Spleen (tissue), 11 donors: ENCODE measurements around the gene SORCS2. TPM values are rescaled to one million over a fixed set of nuclear protein-coding genes. Genes with fewer than 3 reads are reported as not detected.

Experiments used
- DNase-seq: peaks from one replicate; pipeline ENCODE4 v3.0.0-alpha.2; 2020
- H3K27ac ChIP-seq, 8 donors: fragments of 200-600 bp; sonication (generic) in 7 of 8; 1 replicate in 4 of 8; 2 replicates in 4 of 8; pipeline versions ENCODE4 v1.5.0 to v1.8.0; 2016 to 2021; ENCODE audit warnings: inconsistent platforms in 4 of 8, mild to moderate bottlenecking in 4 of 8, moderate library complexity in 1 of 8
- H3K27me3 ChIP-seq, 7 donors: fragments of 200-600 bp; sonication (generic) in 6 of 7; replicated peaks in 1 of 7; 1 replicate in 4 of 7; 2 replicates in 3 of 7; pipeline versions ENCODE4 v1.5.0 to v1.8.0; 2016 to 2021; ENCODE audit warnings: inconsistent platforms in 3 of 7, mild to moderate bottlenecking in 1 of 7
- H3K36me3 ChIP-seq, 6 donors: fragments of 200-600 bp; sonication (generic) in 5 of 6; 1 replicate in 4 of 6; 2 replicates in 2 of 6; pipeline versions ENCODE4 v1.5.0 to v1.8.0; 2016 to 2021; ENCODE audit warnings: inconsistent platforms in 2 of 6
- H3K4me1 ChIP-seq, 6 donors: fragments of 200-600 bp; sonication (generic) in 5 of 6; 1 replicate in 3 of 6; 2 replicates in 3 of 6; pipeline versions ENCODE4 v1.5.0 to v1.8.0; 2016 to 2021; ENCODE audit warnings: inconsistent platforms in 3 of 6
- H3K4me3 ChIP-seq, 8 donors: fragments of 200-600 bp; sonication (generic) in 7 of 8; 1 replicate in 4 of 8; 2 replicates in 4 of 8; pipeline versions ENCODE4 v1.5.0 to v1.8.0; 2016 to 2021; ENCODE audit warnings: inconsistent platforms in 4 of 8, mild to moderate bottlenecking in 4 of 8, moderate library complexity in 2 of 8
- H3K9me3 ChIP-seq, 8 donors: fragments of 200-600 bp; sonication (generic) in 7 of 8; 1 replicate in 4 of 8; 2 replicates in 4 of 8; pipeline versions ENCODE4 v1.5.0 to v1.8.0; 2016 to 2021; ENCODE audit warnings: inconsistent platforms in 4 of 8
- POLR2A ChIP-seq, 3 donors: fragments of 450-650 bp; IDR thresholded peaks; one replicate each; pipeline ENCODE4 v1.5.1; 2017; ENCODE audit warnings: antibody characterized with exemption in 3 of 3, mild to moderate bottlenecking in 1 of 3
- POLR2AphosphoS5 ChIP-seq, 3 donors: sonication (generic); formaldehyde crosslinking; IDR thresholded peaks; one replicate each; pipeline ENCODE4 v1.5.1; 2017; ENCODE audit warnings: antibody characterized with exemption in 3 of 3
- WGBS, 5 donors: extraction: QIAGEN DNeasy Blood & Tissue Kit in 3 of 5; methylation state at CpG; one replicate each; pipeline versions ENCODE4 v1.1.5 to v1.1.7; 2013 to 2018; 5-methylcytosine and 5-hydroxymethylcytosine counted together
- intact Hi-C: fragments of 100-400 bp; cut with DNase I; formaldehyde crosslinking; loops from one replicate; pipeline ENCODE4 v1.15.0; 2023; ENCODE audit warnings: low total_unique reads
- polyA plus RNA-seq, 3 donors: library from polyadenylated mRNA; stranded (reverse); fragments of 200-250 nt; gene quantifications; one replicate each; pipeline ENCODE4 v1.2.1, GENCODE V29; 2013
- total RNA-seq, 7 donors: library from RNA; depleted of rRNA in 3 of 7; stranded (reverse); fragments of >200 nt in 3 of 7; fragmentation: NEBNext Ultra II Directional in 4 of 7; extraction: Animal tissue kit (Norgen Biotek cat#: 25700) in 4 of 7; gene quantifications; one replicate each; pipeline versions ENCODE4 v1.1.0 to v1.2.1, GENCODE V29; 2016 to 2021
- TF ChIP-seq, protein P1 (sequence below), 11 experiments: fragments of 200-600 bp in 7 of 11; fragments of 450-650 bp in 4 of 11; sonication (generic) in 4 of 11; IDR thresholded peaks in 8 of 11; conservative IDR thresholded peaks in 3 of 11; 1 replicate in 7 of 11; 2 replicates in 4 of 11; pipeline versions ENCODE4 v1.4.0 to v1.8.0; 2016 to 2021; ENCODE audit warnings: antibody characterized with exemption in 11 of 11, inconsistent platforms in 4 of 11, mild to moderate bottlenecking in 1 of 11
- donor health status: healthy with polysubstance abuse.
- donor health status: DM: no; HTN: no; CAD: no; lungs with moderate emphysema.
- donor health status: DM: no; HTN: no; CAD: no.
- donor health status: Bipolar disorder and iron deficiency.
- donor health status: healthy.
- donor health status: DM: no; HTN: no; CAD: no.
- donor health status: DM: yes; HTN: yes; CAD: no.

SORCS2 gene
- total and polyA plus RNA-seq, 10 donors, result 0.33 to 1.6 (median 0.60) TPM

DNA sequence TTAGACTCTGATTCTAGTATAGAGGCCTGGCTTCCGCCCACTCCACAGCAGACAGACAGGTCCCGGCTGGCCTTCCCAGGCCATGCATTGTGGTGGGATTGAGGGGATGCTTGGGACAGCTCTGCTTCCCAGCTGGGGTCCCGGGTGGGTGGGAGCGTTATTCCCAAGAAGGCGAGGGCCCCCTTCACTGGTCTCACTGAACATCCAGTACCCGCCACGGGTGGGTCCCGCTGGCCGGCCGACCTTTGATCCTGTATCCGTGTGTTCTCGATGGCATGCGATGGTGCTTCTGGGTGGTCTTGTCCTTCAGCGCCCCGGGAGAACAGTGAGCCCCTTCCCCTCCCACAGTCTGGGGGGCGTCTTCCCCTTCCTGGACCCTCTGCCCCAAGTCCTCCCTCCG lies 515.9 kb downstream of the SORCS2 start:
- H3K4me1 ChIP-seq, result no peaks in the 10 kb centered on the region
- intact Hi-C loops, result no loop called here
- 85 to 88% (median 87%) methylated on average over 11 to 17 of the region's 17 CpGs for WGBS, 5 donors
- no peak overlapping the region for H3K4me3 ChIP-seq
- no peaks in the 10 kb centered on the region for H3K36me3 ChIP-seq
- no peak overlapping the region for H3K27ac ChIP-seq
- no peaks in the 10 kb centered on the region for H3K9me3 ChIP-seq
- TF ChIP-seq, protein P1, sequence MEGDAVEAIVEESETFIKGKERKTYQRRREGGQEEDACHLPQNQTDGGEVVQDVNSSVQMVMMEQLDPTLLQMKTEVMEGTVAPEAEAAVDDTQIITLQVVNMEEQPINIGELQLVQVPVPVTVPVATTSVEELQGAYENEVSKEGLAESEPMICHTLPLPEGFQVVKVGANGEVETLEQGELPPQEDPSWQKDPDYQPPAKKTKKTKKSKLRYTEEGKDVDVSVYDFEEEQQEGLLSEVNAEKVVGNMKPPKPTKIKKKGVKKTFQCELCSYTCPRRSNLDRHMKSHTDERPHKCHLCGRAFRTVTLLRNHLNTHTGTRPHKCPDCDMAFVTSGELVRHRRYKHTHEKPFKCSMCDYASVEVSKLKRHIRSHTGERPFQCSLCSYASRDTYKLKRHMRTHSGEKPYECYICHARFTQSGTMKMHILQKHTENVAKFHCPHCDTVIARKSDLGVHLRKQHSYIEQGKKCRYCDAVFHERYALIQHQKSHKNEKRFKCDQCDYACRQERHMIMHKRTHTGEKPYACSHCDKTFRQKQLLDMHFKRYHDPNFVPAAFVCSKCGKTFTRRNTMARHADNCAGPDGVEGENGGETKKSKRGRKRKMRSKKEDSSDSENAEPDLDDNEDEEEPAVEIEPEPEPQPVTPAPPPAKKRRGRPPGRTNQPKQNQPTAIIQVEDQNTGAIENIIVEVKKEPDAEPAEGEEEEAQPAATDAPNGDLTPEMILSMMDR (IDR thresholded peaks at IDR 0.05 in 8 of 11, conservative IDR thresholded peaks at IDR 0.05 in 3 of 11), result no peak
- TF ChIP-seq POLR2AphosphoS5 (IDR thresholded peaks at IDR 0.05) (no peak), POLR2A (IDR thresholded peaks at IDR 0.05) (no peak)
- DNase-seq, result no peak
- H3K27me3 ChIP-seq, result peaks cover 0 to 6% (median 0%) of the 10 kb centered on the region in 7 donors

DNA sequence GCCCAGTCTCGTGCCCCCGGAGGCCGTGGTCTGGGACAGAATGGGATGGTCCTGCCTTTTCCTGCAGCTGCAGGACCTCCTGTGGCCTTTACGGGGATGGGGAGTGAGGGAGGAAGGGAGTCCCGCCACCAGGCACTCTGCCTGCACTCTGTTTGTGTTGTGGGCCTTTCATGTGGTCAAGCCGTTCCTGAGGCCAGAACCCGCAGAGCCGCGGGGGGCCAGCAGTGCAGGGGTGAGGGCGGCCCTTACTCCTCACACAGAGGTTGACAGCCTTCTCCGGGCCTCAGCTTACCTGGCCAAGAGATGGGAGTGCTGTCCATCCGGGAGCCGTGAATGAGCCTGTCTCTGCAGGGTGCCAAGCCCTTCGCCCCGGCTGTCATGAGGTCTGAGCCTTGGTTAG lies 516.6 kb downstream of the SORCS2 start:
- Histone ChIP-seq H3K27ac (no peak overlapping the region), H3K4me1 (no peaks in the 10 kb centered on the region), H3K36me3 (no peaks in the 10 kb centered on the region), H3K27me3 (peaks cover 0 to 6% (median 0%) of the 10 kb centered on the region in 7 donors), H3K4me3 (no peak overlapping the region), H3K9me3 (peaks cover 0 to 3% (median under 1%) of the 10 kb centered on the region in 8 donors)
- TF ChIP-seq POLR2AphosphoS5 (IDR thresholded peaks at IDR 0.05) (no peak), POLR2A (IDR thresholded peaks at IDR 0.05) (no peak)
- TF ChIP-seq, protein P1 (IDR thresholded peaks at IDR 0.05 in 8 of 11, conservative IDR thresholded peaks at IDR 0.05 in 3 of 11), result no peak
- 43 to 56% (median 45%) methylated on average over 8 to 15 of the region's 15 CpGs for WGBS, 5 donors
- DNase-seq, result no peak
- intact Hi-C loops, result no loop called here

DNA sequence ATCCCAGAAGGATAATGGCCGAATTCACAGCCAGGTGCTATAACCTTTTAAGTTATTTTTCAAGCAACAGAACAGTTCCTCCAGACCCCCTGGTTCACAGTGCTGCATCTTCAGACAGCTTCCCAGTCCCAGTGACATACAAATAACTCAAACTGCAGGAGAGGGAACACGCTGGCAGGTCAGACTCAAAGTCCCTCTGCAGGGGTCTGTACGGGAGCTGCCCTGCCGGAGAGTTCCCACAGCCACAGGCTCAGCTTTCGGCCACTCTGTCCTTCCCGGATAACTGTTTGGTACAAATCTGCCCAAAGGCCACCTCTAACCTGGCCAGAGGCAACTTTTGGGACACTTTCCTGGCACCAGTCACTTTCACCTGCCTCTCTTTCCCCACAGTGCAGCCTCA lies 517.1 kb downstream of the SORCS2 start:
- Histone ChIP-seq H3K36me3 (no peaks in the 10 kb centered on the region), H3K27me3 (peaks cover 0 to 6% (median 0%) of the 10 kb centered on the region in 7 donors), H3K4me1 (no peaks in the 10 kb centered on the region), H3K4me3 (no peak overlapping the region), H3K9me3 (peaks cover 0 to 8% (median 5%) of the 10 kb centered on the region in 8 donors), H3K27ac (no peak overlapping the region)
- intact Hi-C loops, result no loop called here
- TF ChIP-seq, protein P1 (IDR thresholded peaks at IDR 0.05 in 8 of 11, conservative IDR thresholded peaks at IDR 0.05 in 3 of 11), result no peak
- no peak for TF ChIP-seq POLR2AphosphoS5 (IDR thresholded peaks at IDR 0.05)
- TF ChIP-seq POLR2A (IDR thresholded peaks at IDR 0.05), result no peak
- 89 to 95% (median 91%) methylated on average over 6 of the region's 6 CpGs for WGBS, 5 donors
- no peak for DNase-seq

DNA sequence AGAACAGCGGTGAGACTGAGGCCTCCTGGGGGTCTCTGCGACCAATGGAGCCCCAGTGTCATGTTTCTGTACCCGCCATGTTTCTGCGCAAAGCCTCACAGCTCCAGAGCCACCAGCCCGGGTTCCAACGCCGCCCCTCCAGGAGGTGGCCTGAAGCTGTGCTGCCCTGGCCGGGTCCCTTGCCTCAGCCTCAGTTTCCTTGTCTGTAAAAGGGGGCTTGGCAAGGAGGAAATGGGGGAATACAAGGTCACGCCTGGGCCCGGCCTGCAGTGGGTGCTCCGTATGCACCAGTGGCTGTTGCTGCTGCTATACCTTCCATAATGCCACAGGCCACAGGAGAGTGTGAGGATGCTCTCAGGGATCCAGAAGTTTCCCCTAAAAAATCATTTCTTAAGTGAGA lies 517.8 kb downstream of the SORCS2 start:
- WGBS, 5 donors, result 86 to 89% (median 88%) methylated on average over 10 to 11 of the region's 11 CpGs
- H3K27me3 ChIP-seq, result peaks cover 0 to 6% (median 0%) of the 10 kb centered on the region in 7 donors
- H3K9me3 ChIP-seq, result peaks cover 0 to 9% (median 6%) of the 10 kb centered on the region in 8 donors
- TF ChIP-seq POLR2AphosphoS5 (IDR thresholded peaks at IDR 0.05) (no peak), POLR2A (IDR thresholded peaks at IDR 0.05) (no peak)
- TF ChIP-seq, protein P1 (IDR thresholded peaks at IDR 0.05 in 8 of 11, conservative IDR thresholded peaks at IDR 0.05 in 3 of 11), result no peak
- intact Hi-C loops, result no loop called here
- no peak overlapping the region for H3K27ac ChIP-seq
- DNase-seq, result no peak
- no peaks in the 10 kb centered on the region for H3K36me3 ChIP-seq
- no peak overlapping the region for H3K4me3 ChIP-seq
- no peaks in the 10 kb centered on the region for H3K4me1 ChIP-seq
